Measurements from ENCODE around the gene YEATS2. TPM values are rescaled to one million over a fixed set of nuclear protein-coding genes. Genes with fewer than 3 reads are reported as not detected.

The YEATS2 gene
- total RNA-seq, 3 donors from 2014 or later (not counting 1 experiment from before 2014, with no cell fraction given), result 23.1 to 25.8 (median 25.2) TPM

DNA sequence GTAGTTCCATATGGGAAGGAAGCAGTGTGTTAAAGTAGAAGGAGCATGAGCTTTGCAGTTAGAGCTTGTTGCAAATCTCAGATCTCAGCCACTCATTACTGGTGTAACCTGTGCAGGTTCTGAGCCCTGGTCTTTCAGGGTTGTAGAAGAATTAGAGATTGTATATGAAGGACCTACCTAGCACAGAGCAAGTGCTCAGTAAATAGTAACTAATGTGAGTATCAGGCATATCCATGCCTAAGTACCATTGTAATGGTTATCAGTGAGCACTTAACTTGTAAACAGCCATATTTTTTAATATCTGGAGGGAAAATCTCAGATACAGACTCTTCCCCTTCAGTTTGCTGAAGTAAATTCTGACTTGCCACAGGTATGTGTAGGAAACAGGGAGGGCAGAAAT, 68.5 kb downstream of the YEATS2 start:
- TF ChIP-seq, protein P1, sequence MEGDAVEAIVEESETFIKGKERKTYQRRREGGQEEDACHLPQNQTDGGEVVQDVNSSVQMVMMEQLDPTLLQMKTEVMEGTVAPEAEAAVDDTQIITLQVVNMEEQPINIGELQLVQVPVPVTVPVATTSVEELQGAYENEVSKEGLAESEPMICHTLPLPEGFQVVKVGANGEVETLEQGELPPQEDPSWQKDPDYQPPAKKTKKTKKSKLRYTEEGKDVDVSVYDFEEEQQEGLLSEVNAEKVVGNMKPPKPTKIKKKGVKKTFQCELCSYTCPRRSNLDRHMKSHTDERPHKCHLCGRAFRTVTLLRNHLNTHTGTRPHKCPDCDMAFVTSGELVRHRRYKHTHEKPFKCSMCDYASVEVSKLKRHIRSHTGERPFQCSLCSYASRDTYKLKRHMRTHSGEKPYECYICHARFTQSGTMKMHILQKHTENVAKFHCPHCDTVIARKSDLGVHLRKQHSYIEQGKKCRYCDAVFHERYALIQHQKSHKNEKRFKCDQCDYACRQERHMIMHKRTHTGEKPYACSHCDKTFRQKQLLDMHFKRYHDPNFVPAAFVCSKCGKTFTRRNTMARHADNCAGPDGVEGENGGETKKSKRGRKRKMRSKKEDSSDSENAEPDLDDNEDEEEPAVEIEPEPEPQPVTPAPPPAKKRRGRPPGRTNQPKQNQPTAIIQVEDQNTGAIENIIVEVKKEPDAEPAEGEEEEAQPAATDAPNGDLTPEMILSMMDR (IDR thresholded peaks at IDR 0.05), result no peak
- ATAC-seq (no peak), DNase-seq (no peak)
- Histone ChIP-seq H3K27me3 (ENCODE audit: control insufficient read depth, insufficient read depth, low read length) (no peaks in the 10 kb centered on the region), H3K9me3 (ENCODE audit: control insufficient read depth, insufficient read depth, low read length) (no peaks in the 10 kb centered on the region), H3K27ac (ENCODE audit: low read length) (no peak overlapping the region), H3K4me3 (ENCODE audit: low read length) (no peak overlapping the region), H3K4me1 (ENCODE audit: control insufficient read depth, insufficient read depth, low read length) (no peaks in the 10 kb centered on the region), H3K36me3 (ENCODE audit: control insufficient read depth, insufficient read depth, low read length) (peaks cover 22% of the 10 kb centered on the region)
- Mint-ChIP-seq H3K27me3 (ENCODE audit: low read depth in 2 of 2) (no peaks in the 10 kb centered on the region), H3K27ac (peak overlapping the region; percentile 13 to 27), H3K4me3 (no peak overlapping the region), H3K36me3 (no peaks in the 10 kb centered on the region), H3K9me3 (no peaks in the 10 kb centered on the region), H3K4me1 (peaks cover 6% of the 10 kb centered on the region in 2 donors)
- intact Hi-C loops (cut with micrococcal nuclease), result loop anchor here (5.0 kb wide), 2 partner anchors 379 to 644 kb away; no protein-coding TSS in a partner anchor

DNA sequence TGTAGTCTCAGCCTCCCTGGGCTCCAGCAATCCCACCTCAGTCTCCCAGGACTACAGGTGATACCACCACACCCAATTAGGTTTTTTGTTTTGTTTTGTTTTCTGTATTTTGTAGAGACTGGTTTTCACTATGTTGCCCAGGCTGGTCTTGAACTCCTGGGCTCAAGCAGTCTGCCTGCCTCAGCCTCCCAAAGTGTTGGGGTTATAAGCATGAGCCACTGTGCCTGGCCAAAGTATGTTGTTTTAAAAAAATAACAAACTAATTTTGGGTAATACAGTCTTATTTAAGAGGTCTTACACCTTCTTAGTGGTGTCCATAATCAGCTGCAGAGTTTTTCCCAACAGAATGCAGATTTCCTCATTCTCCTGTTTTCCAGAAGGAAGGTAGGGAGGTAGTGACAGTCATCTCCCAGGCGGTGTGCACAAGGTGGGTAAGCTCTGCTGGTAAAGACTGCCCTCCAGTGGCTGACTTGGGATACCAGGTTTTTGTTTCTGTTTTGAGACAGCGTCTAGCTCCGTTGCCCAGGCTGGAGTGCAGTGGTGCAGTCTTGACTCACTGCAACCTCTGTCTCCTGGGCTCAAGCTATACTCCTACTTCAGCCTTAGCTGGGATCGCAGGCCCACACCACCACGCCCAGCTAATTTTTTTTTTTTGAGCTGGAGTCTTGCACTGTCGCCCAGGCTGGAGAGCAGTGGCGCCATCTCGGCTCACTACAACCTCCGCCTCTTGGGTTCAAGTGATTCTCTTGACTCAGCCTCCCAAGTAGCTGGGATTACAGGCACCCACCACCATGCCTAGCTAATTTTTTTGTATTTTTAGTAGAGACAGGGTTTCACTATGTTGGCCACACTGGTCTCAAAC, 69.4 kb downstream of the YEATS2 start:
- Mint-ChIP-seq H3K36me3 (no peaks in the 10 kb centered on the region), H3K27me3 (ENCODE audit: low read depth in 2 of 2) (no peaks in the 10 kb centered on the region), H3K4me3 (no peak overlapping the region), H3K9me3 (no peaks in the 10 kb centered on the region), H3K27ac (peak overlapping the region; percentile 13 to 27), H3K4me1 (peaks cover 6% of the 10 kb centered on the region in 2 donors)
- Histone ChIP-seq H3K27me3 (ENCODE audit: control insufficient read depth, insufficient read depth, low read length) (no peaks in the 10 kb centered on the region), H3K4me1 (ENCODE audit: control insufficient read depth, insufficient read depth, low read length) (no peaks in the 10 kb centered on the region), H3K27ac (ENCODE audit: low read length) (no peak overlapping the region), H3K4me3 (ENCODE audit: low read length) (no peak overlapping the region), H3K9me3 (ENCODE audit: control insufficient read depth, insufficient read depth, low read length) (no peaks in the 10 kb centered on the region), H3K36me3 (ENCODE audit: control insufficient read depth, insufficient read depth, low read length) (peaks cover 15% of the 10 kb centered on the region)
- TF ChIP-seq, protein P1 (IDR thresholded peaks at IDR 0.05), result peak; percentile 78
- WGBS (ENCODE audit: insufficient coverage), result 67% methylated on average over 9 of the region's 9 CpGs
- ATAC-seq (peak; percentile 89 to 95 (median 91)), DNase-seq (peak; percentile 49 to 86)
- intact Hi-C loops (cut with micrococcal nuclease), result loop anchor here (1.0 to 5.0 kb wide), 3 partner anchors 298 to 645 kb away; no protein-coding TSS in a partner anchor

DNA sequence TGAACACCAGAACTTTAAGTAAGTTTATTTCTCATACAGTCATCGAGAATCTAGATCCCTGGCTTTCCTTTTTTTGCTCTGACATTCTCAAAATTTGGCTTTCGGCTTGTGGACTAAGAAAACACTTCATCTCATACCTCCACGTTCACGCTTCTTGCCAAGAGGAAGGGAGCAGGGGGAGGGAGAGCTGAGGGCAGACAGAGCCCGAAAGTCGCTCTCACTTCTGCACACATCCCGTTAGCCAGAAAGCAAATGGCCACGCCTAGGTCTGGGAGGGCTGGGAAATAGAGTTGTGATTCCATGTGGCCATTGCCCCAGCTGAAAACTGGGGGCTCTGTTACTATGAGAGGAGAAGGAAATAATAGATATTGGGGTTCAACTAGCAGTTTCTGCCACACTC, 70.5 kb downstream of the YEATS2 start:
- Histone ChIP-seq H3K36me3 (ENCODE audit: control insufficient read depth, insufficient read depth, low read length) (peaks cover 11% of the 10 kb centered on the region), H3K27me3 (ENCODE audit: control insufficient read depth, insufficient read depth, low read length) (no peaks in the 10 kb centered on the region), H3K27ac (ENCODE audit: low read length) (no peak overlapping the region), H3K4me1 (ENCODE audit: control insufficient read depth, insufficient read depth, low read length) (no peaks in the 10 kb centered on the region), H3K4me3 (ENCODE audit: low read length) (no peak overlapping the region), H3K9me3 (ENCODE audit: control insufficient read depth, insufficient read depth, low read length) (no peaks in the 10 kb centered on the region)
- Mint-ChIP-seq H3K27me3 (ENCODE audit: low read depth in 2 of 2) (no peaks in the 10 kb centered on the region), H3K4me3 (no peak overlapping the region), H3K27ac (no peak overlapping the region), H3K4me1 (peaks cover 6% of the 10 kb centered on the region in 2 donors), H3K9me3 (no peaks in the 10 kb centered on the region), H3K36me3 (no peaks in the 10 kb centered on the region)
- intact Hi-C loops (cut with micrococcal nuclease), result loop anchor here (5.0 kb wide), 2 partner anchors 381 to 646 kb away; no protein-coding TSS in a partner anchor
- no peak for DNase-seq
- WGBS (ENCODE audit: insufficient coverage), result 97% methylated on average over 7 of the region's 8 CpGs
- ATAC-seq, result no peak
- TF ChIP-seq, protein P1 (IDR thresholded peaks at IDR 0.05), result no peak
